HG03108 (cell line): ENCODE measurements around the gene SIRT5.

Source experiments
- ATAC-seq: cut with Tn5 transposase; IDR thresholded peaks from one replicate; pipeline ENCODE4 v1.9.1; 2021; ENCODE audit warnings: moderate library complexity; ENCODE audit not compliant: unreplicated experiment

The SIRT5 gene

DNA sequence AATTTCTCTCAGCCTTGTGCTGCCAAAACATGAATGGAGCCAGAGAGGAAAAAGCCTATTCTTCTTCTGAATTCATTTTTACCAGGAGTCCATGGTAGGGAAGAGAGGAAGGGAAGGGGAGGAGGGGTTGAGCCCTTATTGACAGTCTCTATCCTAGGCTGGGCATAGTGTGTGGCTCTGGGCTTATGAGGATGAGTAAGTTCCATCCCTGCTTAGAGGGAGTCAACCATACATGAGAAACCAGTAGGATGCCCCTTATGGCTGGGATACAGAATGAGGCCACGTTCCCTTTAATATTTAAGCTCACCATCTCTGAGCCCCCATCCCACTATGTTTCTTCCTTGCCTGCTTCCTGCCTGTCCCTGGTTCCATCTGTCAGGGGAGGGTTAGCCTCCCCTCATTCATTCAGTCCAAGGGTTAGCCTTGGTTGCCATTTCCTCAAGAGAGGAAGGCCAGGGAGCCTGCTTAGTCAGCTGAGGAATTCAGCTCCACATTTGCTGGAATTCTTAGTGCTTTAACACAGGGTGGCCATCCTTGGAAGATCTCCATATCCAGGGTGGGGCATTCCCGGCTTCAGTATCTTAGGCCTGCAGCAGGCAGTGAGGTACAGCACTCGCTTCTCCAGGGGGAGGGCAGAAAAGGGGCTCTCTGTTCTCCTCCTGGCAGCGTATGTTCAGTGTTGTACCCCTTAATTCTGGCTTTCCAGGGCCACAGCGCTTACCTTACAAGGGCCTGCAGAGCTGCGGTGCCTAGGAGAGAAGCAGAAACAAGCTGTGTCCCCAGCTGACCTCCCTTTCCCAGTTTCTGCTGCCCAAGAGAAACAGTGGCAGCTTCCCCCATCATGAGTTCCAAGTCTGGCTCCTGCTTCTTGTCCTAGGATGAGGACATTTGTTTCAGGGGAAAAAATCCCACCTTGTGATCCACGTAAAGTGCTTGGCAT is 12.5 kb downstream of the SIRT5 start:
- ATAC-seq = no peak

GRCh38 chr6:13589801-13590200 is 15.4 kb downstream of the SIRT5 start:
- ATAC-seq = no peak

DNA sequence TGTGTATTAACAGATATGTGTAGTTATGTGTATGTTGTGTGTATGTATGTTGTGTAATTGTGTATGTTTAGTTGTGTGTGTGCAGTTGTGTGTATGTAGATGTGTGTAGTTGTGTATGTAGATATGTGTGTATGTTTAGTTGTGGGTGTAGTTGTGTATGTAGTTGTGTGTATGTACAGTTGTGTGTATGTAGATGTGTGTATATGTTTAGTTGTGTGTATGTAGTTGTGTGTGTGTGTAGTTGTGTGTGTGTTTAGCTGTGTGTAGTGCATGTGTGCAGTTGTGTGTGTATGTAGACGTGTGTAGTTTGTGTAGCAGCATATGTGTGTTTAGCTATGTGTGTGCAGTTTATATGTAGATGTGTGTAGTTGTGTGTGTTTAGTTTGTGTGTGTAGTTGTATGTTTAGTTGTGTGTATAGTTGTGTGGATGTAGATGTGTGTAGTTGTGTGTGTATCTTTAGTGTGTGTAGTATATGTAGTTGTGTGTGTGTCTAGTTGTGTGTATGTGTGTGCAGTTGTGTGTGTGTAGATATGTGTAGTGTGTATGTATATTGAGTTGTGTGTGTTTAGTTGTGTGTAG is 16.3 kb downstream of the SIRT5 start:
- ATAC-seq = no peak

DNA sequence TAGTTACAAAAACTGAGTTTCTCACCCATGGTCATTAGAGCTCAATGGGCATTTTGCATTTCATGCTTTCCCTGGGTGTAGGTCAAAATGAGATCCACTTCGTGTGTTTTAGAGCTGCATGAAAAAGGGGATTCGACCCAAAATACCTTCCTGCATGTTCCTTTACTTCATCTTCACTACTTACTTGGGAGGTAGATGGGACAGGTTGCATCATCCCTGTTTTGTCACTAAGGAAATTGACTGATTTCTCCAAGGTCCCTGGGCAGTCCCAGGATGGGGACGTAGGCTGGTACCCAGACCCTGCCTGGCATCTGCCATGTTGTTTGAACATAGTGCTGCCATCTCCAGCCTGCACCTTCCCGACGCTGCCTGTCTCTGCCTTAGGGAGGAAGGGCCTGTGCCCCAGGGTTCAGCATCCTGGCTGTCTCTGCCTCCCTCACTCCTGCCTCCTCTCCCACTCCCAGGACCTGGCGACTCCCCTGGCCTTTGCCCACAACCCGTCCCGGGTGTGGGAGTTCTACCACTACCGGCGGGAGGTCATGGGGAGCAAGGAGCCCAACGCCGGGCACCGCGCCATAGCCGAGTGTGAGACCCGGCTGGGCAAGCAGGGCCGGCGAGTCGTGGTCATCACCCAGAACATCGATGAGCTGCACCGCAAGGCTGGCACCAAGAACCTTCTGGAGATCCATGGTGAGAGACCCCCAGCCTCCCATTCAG is 17.0 kb downstream of the SIRT5 start:
- ATAC-seq = no peak

DNA sequence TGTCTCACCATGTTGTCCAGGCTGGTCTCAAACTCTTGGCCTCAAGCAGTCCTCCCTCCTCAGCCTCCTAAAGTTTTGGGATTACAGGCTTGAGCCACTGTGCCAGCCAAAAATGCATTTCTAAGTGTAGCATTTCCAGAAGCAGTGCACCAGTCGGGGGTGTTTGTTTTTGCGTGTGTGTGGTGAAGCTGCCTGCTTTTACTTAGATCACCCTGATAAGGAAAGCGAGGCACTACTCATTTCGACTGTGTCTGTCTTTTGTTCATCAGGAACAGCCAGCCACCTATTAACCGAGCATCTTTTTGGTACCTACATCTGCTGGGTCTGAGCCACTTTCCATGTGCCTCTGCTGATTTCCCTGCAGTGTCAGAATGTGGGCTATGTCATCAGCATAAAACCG is 18.7 kb downstream of the SIRT5 start:
- ATAC-seq = no peak

GRCh38 chr6:13593720-13594119 is 19.3 kb downstream of the SIRT5 start:
- no peak for ATAC-seq

- ATAC-seq = no peak
Measured at GRCh38 chr6:13597073-13597472, 22.7 kb downstream of the SIRT5 start.

GRCh38 chr6:13600036-13600435 is 25.6 kb downstream of the SIRT5 start:
- no peak for ATAC-seq

- ATAC-seq = no peak
Measured at GRCh38 chr6:13604135-13604534, 29.7 kb downstream of the SIRT5 start.

DNA sequence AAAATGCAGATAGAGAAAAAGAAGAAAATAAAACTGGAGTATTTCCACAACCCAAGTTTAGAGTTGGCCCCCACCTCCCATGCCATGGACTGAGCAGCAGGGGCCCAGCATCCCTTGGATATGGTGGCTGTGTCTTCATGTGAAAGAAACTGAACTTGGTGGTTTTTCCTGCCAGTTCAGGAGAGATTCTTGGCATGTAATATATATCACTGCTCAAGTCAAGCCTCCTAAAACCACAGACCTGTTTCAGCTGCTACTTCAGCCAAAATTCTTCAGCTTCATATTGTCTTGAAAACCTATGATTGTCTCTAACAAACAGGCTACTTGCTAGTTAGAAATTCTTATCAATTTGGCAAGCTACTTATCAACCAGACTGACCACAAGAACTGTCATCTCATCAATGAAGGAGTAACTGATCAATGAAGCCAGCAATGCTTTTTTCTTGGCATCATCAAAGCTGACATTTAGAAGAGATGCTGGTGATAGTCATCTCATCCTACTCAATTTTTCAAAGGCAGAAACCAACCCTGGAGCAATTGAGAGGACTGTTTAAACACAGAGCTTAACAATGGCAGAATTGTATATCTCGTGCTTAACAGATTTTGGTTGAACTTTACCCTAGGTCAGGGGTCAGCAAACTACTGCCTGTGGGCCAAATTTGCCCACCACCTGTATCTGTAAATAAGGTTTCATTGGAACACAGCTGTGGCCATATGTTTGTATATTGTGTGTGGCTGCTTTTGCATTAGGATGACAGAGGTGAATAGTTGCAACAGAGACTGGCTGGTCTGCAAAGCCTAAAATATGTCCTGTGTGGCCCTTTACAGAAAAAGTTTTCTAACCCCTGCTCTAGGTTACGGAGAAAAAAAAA is 30.4 kb downstream of the SIRT5 start:
- ATAC-seq = no peak

DNA sequence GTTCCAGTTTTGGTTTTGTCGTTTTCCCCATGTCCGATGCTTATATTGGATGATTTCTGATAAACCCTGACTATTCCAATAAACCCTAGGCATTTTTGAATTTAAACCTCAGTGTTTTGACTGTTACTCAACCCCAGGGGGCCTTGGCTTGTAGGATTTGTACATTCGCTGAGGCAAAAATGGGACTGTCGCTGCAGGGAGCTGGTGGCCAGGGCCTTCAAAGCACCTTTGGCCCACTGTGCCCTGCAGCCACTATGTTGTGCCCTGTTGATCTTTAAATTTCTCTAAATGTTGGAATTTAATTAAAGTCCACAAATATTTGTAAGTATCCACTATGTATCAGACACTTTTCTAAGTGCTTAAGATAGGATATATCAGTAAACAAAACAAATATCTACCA is 31.2 kb downstream of the SIRT5 start:
- no peak for ATAC-seq

GRCh38 chr6:13611715-13612114 is 37.3 kb downstream of the SIRT5 start:
- no peak for ATAC-seq

- ATAC-seq = no peak
Measured at GRCh38 chr6:13613029-13613594, 38.7 kb downstream of the SIRT5 start.

DNA sequence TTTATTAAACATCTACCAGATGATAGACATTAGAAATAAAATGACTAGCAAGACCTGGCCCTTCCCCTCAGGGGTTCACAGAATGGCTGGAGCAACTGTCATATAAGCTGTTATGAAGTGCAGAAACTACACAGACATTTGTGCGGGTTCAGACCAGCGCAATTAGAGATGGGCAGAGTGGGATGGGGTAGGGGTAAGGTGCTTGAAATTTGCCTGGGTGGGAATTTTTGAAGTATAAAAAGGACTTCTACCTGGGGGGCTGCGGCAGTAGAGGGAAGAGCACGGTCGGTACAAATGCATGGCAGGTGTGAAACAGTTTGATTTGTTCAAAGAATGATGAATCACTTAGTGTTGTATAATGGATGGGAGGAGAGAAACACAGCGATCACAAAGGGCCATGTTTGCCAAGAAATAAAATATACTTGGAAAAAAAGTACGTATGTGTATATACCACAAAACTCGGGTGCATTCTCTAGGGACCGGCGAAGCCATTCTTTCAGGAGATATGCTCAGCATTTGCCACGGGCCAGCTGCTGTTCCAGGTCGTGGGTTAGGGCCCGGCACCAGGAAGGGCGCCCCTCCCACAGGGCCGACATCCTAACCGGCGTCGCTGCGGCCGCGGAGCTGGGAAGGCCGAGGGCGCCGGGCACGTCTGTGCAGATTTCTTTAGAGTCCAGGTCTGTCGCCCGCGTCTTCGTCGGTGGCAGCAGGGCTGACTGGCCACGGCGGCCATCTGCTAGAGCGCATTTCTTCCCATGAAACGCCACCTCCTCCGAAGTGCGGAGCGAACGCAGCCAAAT is 39.9 kb downstream of the SIRT5 start:
- peak; percentile 15 for ATAC-seq

- ATAC-seq = peak; percentile 91
Measured at GRCh38 chr6:13614926-13615791, 40.8 kb downstream of the SIRT5 start, which contains the start of gene NOL7. NOL7 (plus strand) TSS chr6:13615335; CDS start chr6:13615359, 24 bp downstream.

DNA sequence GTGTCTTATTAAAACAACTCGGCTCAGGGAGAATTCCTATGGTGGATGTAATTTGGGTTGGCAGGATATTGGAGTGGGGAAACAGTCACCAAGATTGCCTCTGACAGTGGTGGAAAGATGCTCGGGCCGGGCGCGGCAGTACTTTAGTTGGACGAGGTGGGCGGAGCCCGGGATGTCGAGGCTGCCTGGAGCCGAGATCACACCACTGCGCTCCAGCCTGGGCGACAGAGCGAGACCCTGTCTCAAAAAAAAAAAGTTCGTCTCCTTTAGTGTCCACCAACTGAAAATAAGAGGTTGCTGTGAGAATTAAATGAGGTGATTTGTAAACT is 41.4 kb downstream of the SIRT5 start:
- ATAC-seq = no peak

DNA sequence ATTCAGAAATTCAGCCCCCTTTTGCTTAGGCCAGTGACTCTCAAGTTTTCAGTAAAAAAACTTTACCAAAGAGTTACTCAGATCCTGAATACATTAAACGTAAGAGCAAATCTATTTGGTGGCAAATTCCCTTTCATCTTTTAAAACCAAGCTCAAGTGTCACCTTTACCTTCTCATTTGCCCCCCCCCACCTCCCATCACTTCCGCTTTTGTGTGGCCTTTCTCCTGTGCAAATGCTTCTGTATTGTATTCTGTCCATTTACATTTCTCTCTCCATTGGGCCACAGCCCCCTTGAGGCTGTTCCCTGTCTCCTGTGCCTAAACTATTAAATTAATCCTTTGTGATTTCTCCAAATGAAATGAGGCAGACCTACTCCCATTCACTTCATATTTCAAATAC is 42.7 kb downstream of the SIRT5 start:
- no peak for ATAC-seq

DNA sequence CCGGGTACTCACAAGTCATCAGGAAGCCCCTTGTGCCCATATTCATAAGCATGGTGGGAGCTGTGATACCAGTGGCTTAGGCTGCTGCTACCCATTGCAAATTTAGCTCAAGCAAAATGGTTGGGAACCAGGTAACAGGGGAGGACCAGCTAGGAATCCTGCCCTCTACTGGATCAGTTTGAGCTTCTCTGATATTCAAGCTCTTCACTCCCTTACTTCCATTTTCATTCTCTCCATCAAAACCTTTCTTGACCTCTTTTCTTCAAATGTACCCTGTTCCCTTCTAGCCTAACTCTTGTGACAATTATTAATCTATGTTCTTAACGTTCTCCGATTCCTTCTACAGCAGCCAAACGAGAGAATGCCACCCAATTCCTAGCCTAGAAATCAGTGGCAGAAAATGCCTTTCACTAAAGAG is 50.5 kb downstream of the SIRT5 start:
- no peak for ATAC-seq
